Stimulated activated CD8-positive, alpha-beta memory T cell treated with anti-CD3 and anti-CD28 coated beads, Interleukin-15, amount 100 ng/mL, for 48 hours (primary cell): ENCODE results near the gene ENAH.

ENCODE experiments used
- DNase-seq, 2 donors: peaks; one replicate each; pipeline ENCODE4 v3.0.0-alpha.2; 2020; ENCODE audit warnings: low read depth in 2 of 2

Gene ENAH

GRCh38 chr1:225471453-225472301 is 181.2 kb downstream of the ENAH start:
- DNase-seq: no peak

GRCh38 chr1:225471109-225471452 is 181.8 kb downstream of the ENAH start:
- DNase-seq: no peak

GRCh38 chr1:225470211-225471108 is 182.5 kb downstream of the ENAH start:
- no peak for DNase-seq

GRCh38 chr1:225469051-225469450 is 183.9 kb downstream of the ENAH start:
- DNase-seq: no peak

- DNase-seq: no peak
These were observed 184.5 kb downstream of the ENAH start for GRCh38 chr1:225468270-225469020.

- DNase-seq: peak; percentile 73 to 74
These were observed 185.5 kb downstream of the ENAH start for GRCh38 chr1:225467193-225468020.

GRCh38 chr1:225466848-225467192 is 186.1 kb downstream of the ENAH start:
- DNase-seq: no peak

GRCh38 chr1:225465793-225466517 is 187.0 kb downstream of the ENAH start:
- no peak for DNase-seq

GRCh38 chr1:225464851-225465792 is 187.8 kb downstream of the ENAH start:
- no peak for DNase-seq

- DNase-seq: no peak
These were observed 190.0 kb downstream of the ENAH start for GRCh38 chr1:225462714-225463574.

- no peak for DNase-seq
These were observed 190.6 kb downstream of the ENAH start for GRCh38 chr1:225462429-225462713.

- no peak for DNase-seq
These were observed 191.1 kb downstream of the ENAH start for GRCh38 chr1:225461533-225462428.

GRCh38 chr1:225460737-225461532 is 192.0 kb downstream of the ENAH start:
- DNase-seq: peak; percentile 34 to 43

- no peak for DNase-seq
These were observed 192.7 kb downstream of the ENAH start for GRCh38 chr1:225460021-225460736.

GRCh38 chr1:225458222-225458631 is 194.7 kb downstream of the ENAH start:
- DNase-seq: no peak

- peak; percentile 78 to 81 for DNase-seq
These were observed 198.2 kb downstream of the ENAH start for GRCh38 chr1:225454733-225455132.
